HTR-8/SVneo (cell line): Measurements from ENCODE around the gene WNT2.

ENCODE experiments used
- DNase-seq: peaks from one replicate; pipeline ENCODE4 v3.0.0; 2011; ENCODE audit warnings: low spot score, mixed read lengths; ENCODE audit not compliant: insufficient read length
- FAIRE-seq: peaks from 2 replicates; lab custom pipeline; 2011; peaks lifted over from hg19 to GRCh38; lab: Jason Lieb, UNC

WNT2 gene

DNA sequence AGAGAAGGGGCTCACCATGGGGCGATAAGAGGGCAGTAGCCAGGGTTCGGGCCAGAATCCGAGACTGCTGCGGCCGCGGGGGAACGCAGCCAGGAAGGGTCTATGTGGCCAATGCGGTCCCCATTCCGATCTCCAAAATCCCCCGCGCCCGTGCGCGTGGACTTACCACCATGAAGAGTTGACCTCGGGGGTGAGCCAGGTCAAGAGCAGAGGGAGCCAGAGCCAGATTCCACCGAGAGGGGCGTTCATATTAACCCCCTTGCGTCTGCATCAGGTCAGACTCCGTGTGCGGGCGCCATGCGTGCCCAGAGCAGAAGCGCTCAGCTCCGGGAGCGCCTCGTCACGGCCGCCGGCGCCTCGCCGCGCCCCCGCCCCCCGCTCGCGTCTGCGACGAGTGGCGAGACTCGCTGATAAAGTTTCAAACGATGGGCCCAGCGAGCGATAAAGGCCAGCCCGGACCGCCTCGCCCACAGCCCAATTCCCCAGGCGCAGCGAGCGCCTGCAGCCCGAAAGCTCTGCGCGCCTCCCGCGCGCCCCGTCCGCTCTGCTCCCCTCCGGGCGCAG, at the start of gene WNT2:
Gene WNT2 (minus strand): TSS at position 318 of the 564 bp plus-strand sequence. CDS start 69 bp downstream, at position 249.
- DNase-seq (peak; percentile 4), FAIRE-seq (no peak)

DNA sequence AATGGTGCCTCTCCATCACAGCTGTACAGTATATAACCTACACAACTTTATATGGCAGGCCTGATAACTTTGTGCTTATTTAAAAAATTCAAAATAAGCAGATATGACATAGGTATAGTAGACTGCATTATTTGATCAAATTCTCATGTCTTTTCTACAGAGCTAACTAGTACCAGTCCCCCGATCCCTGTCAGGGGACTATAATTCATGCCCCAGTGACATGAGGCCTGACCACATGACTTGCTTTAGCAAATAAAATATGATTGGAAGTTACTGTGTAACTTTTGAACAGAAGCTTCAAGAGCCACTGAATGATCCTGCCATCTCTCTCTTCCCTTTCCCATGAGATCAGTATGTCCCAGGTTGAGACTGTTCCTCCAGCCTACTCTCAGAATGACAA, 49.2 kb upstream of the WNT2 start:
- no peak for FAIRE-seq

DNA sequence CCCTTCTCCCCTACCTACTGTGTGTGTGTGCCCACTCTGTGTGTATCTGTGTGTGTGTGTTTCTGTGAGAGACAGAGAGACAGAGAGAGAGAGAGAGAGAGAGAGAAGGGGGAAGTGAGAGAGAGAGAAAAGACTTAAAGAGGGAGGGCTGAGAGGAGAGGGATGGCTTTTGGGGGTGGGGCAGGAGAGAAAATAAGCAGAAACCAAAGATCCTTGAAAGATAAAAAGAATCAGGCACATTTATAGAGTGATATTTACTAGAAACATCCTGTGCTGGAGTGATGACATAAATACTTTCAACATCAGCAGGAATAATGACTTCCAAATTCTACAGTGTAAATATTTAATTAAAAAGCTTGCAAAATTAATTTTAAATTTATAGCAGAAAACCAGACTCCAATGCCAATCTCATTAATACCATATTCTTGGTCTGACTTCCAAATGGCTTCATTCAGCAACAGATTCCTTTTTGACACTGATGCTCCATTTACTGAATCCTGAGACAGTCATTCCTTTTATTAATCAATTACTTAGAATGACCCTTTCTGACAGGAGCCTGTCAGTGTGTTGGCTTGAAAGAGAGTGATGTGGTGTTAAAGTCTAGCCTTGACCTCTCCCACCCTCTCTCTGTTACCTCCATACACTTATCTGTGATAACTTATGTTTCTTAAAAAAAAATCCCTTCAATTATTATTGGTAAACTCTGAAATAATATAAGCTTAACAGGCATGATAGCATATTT, 41.7 kb upstream of the WNT2 start:
- DNase-seq (no peak), FAIRE-seq (no peak)

More for the DNA sequence above, 49.2 kb upstream of the WNT2 start:
- no peak for DNase-seq

DNA sequence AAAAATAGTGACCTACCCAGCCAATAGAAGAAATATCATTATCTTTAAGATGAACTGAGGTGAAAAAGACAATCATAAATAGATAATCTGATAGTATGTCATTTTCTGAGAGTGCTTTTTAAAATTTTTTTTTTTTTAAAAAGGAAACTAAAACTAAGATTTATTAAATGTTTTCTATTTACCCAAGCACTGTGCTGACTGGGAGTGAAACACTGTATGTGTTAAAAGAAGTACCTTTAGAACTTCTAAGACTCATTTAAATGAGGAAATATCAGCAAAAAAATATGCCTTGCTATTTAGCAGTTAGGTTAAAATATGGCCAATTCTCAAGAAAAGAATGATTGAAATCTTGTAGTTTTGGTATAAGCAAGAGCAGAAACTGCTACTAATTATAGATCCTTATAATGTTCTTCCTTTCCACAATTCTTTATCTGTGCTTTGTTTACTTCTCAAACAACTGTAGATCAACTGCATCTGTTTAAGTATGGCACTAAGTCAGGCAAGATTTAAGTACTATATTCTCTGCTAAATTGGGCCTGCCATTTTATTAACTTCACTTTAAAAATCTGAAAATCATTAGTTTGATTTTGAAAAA, 39.5 kb upstream of the WNT2 start:
- DNase-seq: no peak
- FAIRE-seq: no peak

DNA sequence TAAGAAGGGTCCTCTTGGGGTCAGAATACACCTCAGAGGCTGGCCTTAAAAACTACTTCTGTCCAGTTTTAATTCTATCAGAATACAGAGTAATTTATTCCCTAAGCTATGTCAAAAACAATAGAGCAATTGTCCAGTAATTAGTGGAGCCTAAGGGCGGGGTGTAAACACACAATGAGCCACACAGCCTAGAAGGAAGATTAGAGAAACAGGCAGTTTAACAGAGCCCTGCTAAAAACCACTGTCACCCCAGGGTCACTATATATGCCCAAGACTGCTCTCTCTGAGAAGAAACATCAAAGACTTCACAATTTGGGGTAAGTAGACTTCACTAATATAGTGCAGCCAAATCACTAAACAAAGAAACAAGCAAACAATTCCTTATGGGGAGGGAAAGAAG, 27.2 kb upstream of the WNT2 start:
- FAIRE-seq: no peak

DNA sequence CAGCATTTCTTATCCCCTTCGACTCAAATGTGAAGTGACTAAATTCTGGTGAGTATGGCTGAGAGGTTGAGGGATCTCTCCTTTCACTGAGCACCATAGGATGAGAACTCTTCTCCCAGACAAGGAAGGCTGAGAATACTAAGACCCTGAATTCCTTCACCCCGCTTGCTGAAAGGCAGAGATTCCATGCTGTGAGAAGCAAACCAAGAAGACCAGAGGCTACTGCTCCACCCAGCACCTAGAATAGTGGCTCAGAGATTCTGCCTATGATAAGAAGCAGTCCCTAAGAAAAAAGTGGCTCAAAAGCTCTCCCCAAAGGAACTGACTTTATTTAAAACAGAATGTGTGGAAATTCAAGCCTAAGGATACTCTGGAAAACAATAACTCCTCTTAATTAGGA, 26.7 kb upstream of the WNT2 start:
- DNase-seq: no peak
- no peak for FAIRE-seq

More for the DNA sequence above, 27.2 kb upstream of the WNT2 start:
- DNase-seq: no peak

DNA sequence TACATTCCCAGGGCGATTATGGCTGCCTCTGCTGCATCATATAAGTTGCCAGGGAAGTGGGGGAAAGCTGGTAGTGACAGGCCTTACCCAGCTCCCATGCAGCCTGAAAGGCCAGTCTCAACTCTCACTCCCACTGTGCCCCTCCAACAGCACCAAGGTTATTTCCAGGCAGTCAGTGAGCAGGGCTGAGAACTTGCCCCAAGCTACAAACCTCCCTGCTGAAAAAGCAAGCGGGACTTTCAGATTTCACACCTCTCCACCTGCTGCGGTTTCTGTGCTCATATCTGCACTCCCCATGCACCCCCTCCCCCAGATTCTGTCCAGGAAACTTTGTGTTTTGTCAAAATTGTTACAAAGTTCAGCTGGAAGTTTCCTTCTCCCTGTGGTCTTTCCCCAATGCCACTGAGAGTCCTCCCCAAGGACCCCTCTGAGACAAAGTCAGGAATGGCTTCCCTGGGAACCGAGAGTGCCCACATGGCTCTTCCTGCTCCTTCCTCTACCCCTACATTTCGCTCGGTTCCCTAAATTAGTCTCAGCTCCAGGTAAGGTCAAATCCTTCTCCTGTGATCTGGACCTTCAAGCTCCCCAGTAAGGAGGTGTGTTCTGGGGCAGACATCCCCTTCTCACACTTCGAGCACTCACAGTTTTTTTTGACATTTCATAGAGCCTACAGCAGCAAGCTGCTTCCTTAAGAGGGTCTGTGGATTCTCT, 25.3 kb upstream of the WNT2 start:
- FAIRE-seq (no peak), DNase-seq (no peak)

DNA sequence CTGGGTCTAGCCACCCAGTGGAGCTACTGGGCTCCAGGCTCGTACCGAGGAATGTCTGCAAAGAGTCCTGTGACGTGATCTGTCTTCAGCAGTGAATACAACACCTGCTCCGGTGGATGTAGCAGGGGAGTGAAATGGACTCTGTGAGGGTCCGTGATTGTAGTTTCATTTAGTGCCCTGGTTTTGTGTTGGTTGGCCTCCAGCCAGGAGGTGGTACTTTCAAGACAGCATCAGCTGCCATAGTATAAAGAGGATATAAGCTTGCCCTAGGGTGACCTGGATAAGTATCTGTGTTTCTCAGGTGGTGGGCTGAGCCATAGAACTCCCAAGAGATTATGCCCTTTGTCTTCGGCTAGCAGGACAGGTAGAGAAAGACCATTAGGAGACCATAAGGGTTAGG, 24.6 kb upstream of the WNT2 start:
- no peak for DNase-seq
- FAIRE-seq: no peak

DNA sequence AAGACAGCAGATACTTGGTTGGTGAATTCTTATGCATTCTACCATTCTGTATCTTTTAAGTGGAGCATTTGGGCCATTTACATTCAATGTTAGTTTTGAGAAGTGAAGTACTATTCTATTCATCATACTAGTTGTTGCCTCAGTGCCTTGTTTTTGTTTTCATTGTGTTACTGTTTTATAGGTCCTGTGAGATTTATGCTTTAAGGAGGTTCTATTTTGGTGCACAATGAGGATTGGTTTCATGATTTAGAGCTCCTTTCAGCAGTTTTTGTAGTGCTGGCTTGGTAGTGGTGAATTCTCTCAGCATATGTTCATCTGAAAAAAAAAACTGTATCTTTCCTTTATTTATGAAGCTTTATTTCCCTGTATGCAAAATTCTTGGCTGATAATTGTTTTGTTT, 23.3 kb upstream of the WNT2 start:
- FAIRE-seq (no peak), DNase-seq (no peak)

DNA sequence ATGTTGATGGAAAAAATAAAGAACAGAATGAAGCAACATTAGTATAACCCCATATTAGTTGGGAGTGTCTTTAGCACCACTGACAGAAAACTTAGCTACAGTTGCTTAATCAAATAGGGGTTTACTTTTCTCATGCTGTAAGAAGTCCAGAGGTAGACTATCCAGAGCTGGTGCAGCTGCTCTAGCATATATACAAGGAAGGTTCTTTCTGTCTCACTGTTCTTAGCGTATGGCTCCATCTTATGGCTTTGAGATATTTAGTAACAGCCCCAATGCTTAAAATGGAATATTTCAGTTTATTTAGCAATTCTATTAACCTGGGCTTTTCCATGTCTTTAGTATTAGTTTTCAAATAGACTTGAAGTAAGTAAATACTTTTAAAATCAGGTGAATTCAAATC, 15.2 kb upstream of the WNT2 start:
- FAIRE-seq (no peak), DNase-seq (no peak)

DNA sequence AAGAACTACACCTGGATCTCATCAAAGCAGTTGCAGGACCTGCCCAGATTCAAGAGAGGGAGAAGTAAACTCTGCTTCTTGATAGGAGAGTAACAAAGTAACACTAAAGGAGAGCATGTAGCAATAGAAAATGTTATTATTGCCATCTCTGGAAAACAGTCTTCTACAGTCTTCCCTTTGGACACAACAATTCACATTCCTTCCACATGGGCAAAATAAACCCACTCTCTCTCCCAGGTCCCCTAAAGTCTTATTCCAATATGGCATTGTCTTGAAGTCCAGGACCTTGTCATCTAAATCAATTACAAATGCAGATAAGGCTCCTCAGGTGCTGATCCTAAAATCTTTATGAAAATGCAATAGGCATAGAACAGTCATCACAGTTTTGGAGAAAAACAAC, 10.3 kb upstream of the WNT2 start:
- FAIRE-seq (no peak), DNase-seq (no peak)

DNA sequence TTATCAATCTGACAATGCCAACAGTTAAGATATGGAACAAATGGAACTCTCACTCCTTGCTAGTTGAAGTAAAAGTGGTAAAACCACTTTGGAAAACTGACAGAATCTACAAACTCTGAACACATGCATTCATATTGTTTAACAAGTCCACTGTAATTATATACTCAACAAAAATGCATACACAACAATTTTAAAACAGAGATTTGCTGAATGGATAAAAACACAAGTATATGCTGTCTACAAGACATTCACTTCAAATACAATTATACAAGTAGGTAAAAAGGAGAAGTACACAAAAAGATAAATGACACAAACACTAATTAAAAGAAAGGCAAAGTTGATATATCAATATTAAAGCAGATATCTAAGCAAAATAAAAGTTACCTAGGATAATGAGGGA, 9.2 kb upstream of the WNT2 start:
- FAIRE-seq: no peak
- no peak for DNase-seq

DNA sequence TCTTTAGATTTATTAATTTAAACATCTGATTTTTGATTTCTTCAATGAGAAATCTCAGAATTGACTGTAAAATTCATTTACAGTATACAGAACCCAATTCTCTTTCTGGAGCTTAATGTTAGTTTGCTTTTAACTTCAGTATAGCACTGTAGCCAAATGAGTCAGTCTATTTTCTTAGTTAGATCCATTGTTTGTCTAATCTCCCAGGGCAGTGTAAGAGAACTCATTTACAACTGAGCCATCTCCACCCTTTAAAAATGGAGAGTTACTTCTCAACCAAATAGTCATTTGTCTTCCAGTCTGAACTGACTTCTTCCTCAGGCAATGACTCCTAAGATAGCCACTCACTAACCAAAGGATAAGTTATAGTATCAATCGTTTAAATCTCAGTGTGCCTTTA, 3.0 kb upstream of the WNT2 start:
- DNase-seq: no peak
- no peak for FAIRE-seq

DNA sequence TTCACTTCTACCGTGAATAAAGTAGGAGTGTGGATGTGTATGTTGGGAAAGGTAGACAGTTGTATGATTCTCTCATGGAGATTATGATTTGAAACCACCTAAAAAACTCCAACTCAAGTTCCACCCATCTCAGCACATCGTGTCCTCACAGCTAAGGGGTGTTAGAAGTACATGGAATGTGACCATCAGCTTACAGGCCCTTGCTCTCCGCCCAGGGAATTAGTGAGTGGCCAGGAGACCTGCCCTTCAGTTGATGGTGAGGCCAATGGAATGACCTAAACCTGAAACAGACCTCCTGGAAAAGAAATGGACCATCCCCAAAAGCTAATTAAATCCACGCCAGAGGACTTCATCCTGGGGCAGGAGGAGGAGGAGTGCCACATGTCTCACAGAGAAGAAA, 2.1 kb upstream of the WNT2 start:
- FAIRE-seq: no peak

DNA sequence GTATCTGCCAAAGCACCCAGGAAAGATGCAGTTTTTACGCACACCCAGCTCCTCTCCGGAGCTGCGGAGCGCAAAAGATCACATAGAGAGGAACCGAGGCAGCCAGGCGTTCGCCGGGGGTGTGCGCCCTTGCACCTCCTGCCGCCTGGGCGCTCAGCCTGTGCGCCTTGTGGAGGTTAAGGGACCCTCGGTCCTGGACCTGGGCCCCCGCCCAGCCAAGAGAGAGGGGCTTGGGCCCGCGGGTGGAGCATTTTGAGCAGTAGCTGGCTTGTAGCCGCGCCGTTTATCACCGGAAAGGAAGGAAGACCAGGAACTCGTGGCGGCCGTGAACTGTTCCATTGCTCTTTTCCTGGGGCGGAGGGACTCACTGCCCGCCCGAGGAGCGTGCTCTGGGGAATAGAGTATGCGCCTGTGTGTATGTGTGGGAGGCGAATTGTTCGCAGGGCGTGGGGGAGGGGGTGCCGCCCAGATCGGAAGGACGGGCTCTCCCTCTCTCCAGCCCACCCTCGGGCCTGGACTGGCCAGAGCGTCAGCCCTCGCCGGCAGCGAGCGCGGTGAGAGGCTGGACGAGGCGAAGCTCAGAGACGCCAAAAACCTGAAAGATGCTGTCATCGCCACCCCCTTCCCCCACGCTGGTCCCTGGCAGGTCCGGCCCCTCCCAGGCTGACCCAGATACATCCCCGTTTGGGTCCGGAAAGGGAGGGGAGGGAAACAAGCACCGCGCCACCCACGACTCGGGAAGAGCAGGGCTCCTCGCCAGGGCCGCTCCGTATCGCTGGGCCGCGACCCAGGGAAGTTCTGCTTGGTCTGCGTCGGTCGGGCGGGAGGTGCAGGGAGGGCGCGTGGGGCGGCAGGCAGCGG, 1.2 kb upstream of the WNT2 start:
- FAIRE-seq (no peak), DNase-seq (no peak)

More for the DNA sequence above, 2.1 kb upstream of the WNT2 start:
- DNase-seq: no peak

DNA sequence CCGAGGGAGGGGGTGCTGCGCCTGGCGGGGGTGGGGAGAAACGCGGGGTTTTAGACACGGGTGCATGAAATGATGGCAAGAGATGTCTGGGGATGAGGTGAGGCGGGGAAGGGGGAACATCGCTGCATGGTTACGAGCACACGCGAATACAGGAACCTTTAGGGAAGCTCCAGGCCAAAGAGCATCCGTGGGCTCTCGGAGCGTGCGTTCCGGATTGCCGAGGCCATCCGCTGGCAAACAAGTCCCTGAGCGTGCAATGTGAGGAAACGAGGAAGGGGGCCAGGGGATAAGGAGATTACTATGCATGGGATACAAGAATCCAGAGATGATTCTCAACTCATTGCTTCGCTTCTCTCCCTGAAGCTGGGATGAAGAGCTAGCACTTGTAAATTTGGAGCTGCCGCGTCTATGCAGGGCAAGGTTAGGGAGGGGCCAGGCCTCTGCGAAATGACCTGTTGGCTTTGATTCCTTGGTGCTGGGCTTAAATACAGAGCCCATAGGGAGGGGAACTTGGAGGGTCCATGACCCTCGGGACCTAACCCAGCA, 520 bp upstream of the WNT2 start:
- no peak for FAIRE-seq
- DNase-seq: peak; percentile 3

DNA sequence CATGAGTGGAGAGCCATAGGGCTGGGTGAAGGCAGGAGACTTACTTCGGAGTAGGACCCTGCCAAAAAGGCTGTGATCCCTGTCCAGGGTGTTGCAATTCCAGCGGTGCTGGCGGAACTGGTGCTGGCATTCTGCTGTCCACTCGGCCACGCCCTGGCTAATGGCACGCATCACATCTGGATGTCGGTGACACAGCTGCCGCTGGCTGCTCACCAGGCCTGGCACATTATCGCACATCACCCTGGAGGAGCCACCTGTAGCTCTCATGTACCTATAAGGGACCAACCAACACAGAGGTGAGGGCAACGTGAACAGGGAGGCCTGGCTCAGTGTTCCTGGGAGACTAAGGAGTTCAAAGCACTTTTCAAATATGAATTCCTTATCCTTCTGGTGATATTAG, 2.3 kb downstream of the WNT2 start:
- no peak for FAIRE-seq
- no peak for DNase-seq

DNA sequence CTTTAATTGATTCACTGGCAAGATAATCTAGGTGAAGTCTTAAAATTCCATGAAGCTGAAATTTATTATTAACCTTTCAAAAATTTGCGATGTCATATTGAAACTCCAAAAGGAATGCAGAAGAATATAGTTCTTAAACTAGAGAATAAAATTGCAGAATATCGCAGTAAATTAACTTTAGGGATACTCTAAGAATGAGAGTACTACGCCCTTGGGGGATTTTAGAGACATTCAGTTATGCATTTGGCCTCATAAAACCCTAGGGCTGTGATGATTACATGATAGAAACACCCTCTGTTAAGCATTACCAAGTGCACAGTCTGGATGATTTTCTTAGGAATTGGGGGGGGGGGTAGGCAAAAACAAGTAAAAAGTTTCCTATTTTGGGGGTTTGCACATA, 3.7 kb downstream of the WNT2 start:
- DNase-seq: no peak
- no peak for FAIRE-seq

DNA sequence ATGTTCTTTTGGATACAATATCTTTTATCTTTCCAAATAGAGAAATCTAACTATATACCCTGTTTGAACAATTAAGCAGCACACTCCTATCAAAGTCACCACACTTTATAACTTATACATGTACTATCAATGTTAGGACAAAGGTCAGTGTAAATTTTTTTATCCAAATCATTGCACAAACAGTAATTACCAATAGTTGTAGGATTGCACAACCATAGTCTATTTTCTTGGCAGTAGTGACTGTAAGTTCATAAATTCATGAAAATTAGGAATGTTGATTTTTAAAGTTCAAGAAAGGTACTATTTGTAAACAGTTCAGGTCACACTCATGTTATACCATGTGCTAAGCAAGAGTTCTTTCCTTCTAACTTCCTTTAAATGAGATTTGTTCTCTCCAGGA, 9.3 kb downstream of the WNT2 start:
- DNase-seq (no peak), FAIRE-seq (no peak)
